GM19372 (cell line): ENCODE measurements around the gene PROS1.

Experiments used
- ATAC-seq: cut with Tn5 transposase; IDR thresholded peaks from one replicate; pipeline ENCODE4 v1.9.1; 2021; ENCODE audit warnings: mild to moderate bottlenecking, low read depth, moderate library complexity; ENCODE audit not compliant: unreplicated experiment

The PROS1 gene

GRCh38 chr3:93973131-93974126 lies at the start of gene PROS1:
PROS1 (minus strand) TSS chr3:93973896; CDS start chr3:93973749, 147 bp downstream.
- ATAC-seq: peak; percentile 91

GRCh38 chr3:94020293-94020692 lies 46.6 kb upstream of the PROS1 start:
- no peak for ATAC-seq

DNA sequence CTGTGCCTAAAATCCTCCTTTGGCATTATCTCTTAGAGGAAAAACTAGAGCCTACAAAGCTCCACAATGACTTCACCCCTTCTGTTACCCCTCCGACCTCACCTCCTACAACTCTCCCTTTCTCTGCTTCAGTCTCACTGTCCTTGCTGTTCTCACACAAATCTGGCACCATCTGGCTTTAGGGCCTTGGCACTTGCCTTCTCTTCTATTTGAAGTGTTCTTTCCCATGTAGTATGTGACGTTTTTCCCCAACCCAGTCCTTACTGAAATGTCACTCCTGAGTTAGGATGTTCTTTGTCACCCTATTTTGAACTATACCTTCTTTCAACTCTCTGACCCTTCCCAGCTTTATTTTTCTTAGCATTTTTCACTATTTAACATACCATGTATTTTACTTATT lies 46.0 kb upstream of the PROS1 start:
- no peak for ATAC-seq

DNA sequence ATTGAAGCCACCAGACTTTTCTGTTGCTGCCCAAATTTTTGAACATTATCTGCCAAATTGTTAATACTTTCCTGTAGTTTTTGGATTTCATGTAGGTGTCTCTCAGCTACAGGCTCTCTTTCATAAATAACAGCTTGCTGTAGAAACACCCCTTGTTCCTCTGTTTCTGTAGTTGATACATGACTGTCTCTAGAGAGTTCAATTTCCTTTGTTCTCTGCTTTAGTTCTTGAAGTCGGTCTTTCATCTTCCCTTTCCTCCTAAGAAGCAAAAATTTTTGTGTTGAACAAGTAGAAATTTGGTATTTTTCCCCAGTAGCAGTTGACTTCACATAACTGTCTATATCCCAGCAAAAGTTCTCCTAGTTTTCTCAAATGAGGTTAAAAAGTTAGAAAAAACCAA lies 41.3 kb upstream of the PROS1 start:
- no peak for ATAC-seq

GRCh38 chr3:94012185-94012584 lies 38.5 kb upstream of the PROS1 start:
- no peak for ATAC-seq

- no peak for ATAC-seq
Observed at GRCh38 chr3:94011233-94011711, 37.6 kb upstream of the PROS1 start.

DNA sequence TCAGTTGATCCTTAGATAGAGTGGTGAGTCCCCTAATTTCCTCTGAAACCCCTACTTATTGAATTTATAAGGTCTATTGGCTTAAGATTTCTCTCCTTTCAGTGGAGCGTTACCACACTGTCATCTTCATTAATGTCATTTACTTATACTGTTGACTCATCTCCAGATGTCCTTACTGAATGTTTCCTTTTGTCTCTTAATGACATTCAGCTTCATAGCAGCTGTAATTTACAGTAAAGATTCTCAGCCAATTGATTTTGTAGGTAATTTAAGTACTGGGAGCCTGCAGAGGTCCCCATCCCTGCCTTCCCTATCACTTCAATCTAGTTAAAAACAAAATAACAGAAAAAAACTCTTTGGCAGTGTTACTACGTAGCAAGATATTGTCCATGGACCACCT lies 35.9 kb upstream of the PROS1 start:
- ATAC-seq: no peak

DNA sequence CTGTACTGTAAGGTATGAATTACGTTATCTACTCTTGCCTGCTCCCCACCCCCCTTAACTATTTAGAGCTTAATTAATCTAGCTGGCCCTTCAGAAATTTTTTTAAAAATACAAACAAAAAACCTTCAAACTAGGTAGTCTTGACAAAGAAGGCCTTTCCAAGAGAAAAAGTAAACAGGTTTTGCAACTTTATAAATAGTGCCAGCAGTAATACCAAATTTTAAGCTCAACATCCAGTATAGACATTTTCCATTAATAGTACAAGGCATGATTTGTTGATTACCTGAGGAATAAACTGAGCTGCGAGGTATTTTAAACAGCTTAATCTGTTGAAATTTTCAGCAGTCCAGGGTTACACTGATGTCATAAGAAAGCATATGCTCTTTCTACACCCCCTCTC lies 34.6 kb upstream of the PROS1 start:
- no peak for ATAC-seq

DNA sequence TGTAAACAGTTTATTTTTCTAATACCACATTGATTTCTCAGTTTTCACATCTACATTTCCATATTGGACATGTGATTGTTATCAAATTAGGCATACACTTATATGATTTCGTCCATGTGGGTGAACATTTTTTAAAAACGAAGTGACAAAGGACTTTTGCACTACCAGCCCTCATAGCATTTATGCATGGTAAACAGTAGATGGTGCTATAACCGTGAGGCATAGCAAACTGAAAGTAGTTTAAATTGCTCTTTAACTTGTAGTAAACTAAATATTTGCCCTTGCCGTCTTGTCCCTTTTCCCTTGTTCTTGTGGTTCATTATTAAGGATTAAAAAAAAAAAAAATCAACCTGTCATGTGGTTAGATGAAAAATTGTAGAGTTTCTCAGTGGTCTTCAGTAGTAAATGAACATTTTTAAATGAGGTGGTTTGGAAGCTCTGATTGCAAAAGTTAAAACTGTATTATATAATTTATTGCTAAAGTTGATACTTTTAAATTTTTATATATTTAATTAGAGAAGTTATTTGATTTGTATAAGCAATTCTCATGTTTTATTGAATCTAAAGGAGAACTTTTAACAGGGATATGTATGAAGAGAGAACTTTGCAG lies 30.7 kb upstream of the PROS1 start:
- peak; percentile 95 for ATAC-seq

GRCh38 chr3:94001827-94002495 lies 28.3 kb upstream of the PROS1 start:
- no peak for ATAC-seq

DNA sequence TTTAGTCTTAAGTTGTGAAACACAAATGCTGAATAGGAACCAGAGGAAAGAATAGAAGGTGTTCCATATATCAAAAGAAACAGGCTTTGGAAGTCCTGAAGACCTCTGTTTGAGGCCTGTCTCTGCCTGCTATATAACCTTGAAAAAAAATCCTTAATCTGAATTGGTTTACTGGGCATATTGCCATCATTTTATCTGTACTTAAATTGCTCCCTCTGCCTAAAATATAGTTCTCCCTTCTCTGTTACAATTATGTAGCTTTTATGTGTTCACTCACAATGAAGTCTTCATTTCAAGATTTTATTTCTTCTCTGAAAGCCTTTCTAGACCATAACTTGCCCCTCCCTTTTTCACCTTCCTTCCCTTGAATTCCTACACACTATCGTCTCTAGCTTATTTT lies 27.5 kb upstream of the PROS1 start:
- ATAC-seq: no peak

DNA sequence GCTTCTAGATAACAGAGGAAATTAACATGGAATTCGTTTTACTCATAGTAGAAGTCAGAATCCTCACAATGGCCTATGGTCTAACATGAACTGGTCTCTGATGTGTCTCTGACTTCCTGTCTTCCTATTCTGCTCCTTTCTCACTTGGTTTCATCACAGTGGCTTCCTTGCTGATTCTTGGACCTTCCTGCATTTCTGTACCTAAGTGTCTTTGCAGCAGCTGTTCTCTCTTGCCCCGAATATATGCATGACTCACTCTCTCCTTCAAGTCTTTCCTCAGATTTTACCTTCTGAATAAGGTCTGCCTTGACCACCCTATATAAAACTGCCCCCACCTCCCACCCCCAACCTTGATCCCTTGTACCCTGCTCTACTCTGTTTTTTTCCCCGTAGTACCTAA lies 20.4 kb upstream of the PROS1 start:
- ATAC-seq: no peak

DNA sequence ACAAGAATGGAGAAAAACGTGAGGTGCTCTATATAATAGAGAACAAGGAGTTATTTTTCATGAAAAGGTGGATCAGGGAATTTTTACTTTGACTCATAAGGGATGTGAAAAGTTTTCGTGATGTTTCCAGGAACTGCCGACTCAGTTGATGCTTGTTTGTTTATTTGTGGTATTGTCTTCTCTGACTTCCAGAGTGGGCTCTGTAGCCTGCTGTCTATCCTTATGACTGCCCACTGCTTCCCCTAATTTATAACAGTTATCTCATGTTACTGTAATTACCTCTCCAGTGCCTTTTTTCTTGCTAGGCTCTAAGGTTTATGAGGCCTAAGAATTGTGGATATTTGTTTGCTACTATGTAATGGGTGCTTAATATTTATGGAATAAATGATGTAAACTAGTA lies 18.5 kb upstream of the PROS1 start:
- no peak for ATAC-seq

GRCh38 chr3:93991631-93992030 lies 17.9 kb upstream of the PROS1 start:
- no peak for ATAC-seq

DNA sequence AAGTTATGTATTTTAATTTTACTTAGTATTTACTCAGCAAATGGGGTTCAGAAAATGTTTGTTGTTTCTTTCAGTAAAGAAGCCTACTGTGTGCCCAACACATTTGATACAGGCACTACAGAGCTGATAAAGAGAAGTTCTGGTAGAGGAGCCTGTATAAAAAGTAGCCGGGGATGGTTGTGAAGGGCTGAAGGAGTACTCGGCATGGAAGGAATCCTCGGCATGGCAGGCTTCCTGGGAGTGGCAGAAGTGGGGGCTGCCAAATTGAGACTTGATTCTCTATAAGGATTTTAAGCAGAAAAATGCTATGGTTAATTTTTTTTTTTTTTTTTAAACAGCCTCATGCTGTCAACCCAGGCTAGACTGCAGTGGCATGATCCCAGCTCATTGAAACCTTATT lies 15.5 kb upstream of the PROS1 start:
- no peak for ATAC-seq

DNA sequence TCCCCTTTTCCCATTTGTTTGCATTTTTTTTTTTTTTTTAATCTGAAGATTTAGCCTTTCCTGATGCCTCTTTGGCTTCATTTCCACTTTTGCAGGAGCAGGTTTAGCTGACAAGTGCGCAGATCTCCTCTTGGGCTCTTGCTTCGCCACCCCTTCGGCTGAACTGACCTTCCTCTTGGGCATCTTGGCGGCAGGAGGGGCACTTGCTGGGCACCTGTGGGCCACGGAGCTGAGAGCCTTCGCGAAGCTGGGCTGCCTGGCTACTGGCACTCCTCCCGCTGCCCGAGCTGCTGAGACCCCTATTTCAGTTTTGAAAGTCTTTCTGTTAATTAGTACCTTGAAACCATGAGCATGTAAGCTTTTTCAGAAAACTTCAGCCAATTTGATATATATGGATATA lies 15.1 kb upstream of the PROS1 start:
- ATAC-seq: no peak

DNA sequence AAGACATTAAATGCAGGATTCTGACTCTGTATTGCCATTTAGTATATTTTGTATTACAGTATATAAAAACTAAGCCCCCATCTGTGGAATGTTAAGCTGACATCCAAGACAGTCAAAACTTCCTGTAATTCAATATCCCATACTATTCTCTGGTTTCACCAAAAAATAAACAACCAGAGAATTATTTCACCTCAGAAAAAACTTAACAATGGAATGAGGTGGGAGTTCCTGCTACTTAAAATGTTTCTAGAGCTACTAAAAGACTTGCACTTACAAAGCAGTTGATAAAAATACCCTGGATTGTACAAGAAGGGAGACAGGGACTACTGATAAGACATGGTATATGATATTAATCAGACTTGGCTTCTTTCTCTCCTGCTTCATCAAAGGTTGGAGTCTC lies 14.6 kb upstream of the PROS1 start:
- no peak for ATAC-seq

GRCh38 chr3:93984618-93985017 lies 10.9 kb upstream of the PROS1 start:
- ATAC-seq: no peak

DNA sequence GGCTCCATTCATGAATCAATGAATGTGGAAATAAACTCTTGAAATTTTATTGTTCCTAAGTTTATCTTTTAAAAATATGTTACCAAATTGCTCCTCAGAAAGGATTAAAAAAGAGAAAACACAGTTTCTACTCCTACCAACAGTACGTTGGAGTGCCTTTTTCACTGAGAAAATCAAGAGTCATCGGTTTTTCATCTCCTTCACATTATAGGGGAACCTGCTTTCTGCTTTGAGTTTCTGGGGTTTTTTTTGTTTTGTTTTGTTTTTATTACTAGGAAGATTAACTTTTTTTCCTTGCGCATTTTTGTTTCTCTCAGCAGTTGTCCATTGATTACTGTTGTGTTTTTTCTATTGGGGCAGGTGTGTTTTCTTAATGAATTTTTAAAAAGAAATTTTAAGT lies 9.7 kb upstream of the PROS1 start:
- ATAC-seq: no peak

GRCh38 chr3:93981649-93982048 lies 8.0 kb upstream of the PROS1 start:
- no peak for ATAC-seq
